AG09309 (cell line): Measurements from ENCODE around the gene MRPS16.

Experiments
- DNase-seq: peaks from one replicate; pipeline ENCODE4 v3.0.0-alpha.2; 2010; ENCODE audit warnings: low read depth
- H3K4me3 ChIP-seq: 2 replicates; pipeline ENCODE4 v1.5.1; 2011; ENCODE audit warnings: mild to moderate bottlenecking, low read depth, low read length, moderate library complexity; ENCODE audit not compliant: control insufficient read depth
- TF ChIP-seq, protein P1 (sequence below): IDR thresholded peaks from 2 replicates; pipeline ENCODE4 v1.5.1; 2011; ENCODE audit warnings: mild to moderate bottlenecking, low read depth, low read length, inconsistent platforms; ENCODE audit not compliant: insufficient read depth, control insufficient read depth; ENCODE audit errors: missing control alignments

MRPS16 gene

DNA sequence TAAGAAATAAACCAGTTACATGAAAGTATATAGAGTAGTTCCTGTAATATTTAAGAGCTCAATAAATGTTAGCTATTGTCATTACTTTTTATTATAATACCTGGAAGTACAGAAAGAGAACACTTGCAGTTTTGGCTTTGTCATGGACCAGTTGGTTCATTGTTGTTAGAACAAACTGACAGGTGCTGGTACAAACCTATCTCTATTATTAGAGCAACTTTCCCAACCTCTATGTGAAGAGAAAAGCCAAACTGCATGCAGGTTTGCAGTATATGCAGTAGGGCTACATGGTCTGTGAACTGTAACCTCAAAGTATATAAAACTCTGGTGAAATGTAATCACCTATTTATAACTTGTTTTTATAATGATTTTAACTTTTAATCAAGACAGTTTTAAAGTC is 25.8 kb downstream of the MRPS16 start:
- no peak overlapping the region for H3K4me3 ChIP-seq
- no peak for DNase-seq
- TF ChIP-seq, protein P1, sequence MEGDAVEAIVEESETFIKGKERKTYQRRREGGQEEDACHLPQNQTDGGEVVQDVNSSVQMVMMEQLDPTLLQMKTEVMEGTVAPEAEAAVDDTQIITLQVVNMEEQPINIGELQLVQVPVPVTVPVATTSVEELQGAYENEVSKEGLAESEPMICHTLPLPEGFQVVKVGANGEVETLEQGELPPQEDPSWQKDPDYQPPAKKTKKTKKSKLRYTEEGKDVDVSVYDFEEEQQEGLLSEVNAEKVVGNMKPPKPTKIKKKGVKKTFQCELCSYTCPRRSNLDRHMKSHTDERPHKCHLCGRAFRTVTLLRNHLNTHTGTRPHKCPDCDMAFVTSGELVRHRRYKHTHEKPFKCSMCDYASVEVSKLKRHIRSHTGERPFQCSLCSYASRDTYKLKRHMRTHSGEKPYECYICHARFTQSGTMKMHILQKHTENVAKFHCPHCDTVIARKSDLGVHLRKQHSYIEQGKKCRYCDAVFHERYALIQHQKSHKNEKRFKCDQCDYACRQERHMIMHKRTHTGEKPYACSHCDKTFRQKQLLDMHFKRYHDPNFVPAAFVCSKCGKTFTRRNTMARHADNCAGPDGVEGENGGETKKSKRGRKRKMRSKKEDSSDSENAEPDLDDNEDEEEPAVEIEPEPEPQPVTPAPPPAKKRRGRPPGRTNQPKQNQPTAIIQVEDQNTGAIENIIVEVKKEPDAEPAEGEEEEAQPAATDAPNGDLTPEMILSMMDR = no peak

- DNase-seq = no peak
- TF ChIP-seq, protein P1 = no peak
Measured at GRCh38 chr10:73225518-73225917, 26.9 kb downstream of the MRPS16 start.

GRCh38 chr10:73220989-73221388 is 31.5 kb downstream of the MRPS16 start:
- TF ChIP-seq, protein P1 = no peak
- DNase-seq = no peak
- H3K4me3 ChIP-seq = no peak overlapping the region

More at GRCh38 chr10:73225518-73225917, 26.9 kb downstream of the MRPS16 start:
- H3K4me3 ChIP-seq = no peak overlapping the region

DNA sequence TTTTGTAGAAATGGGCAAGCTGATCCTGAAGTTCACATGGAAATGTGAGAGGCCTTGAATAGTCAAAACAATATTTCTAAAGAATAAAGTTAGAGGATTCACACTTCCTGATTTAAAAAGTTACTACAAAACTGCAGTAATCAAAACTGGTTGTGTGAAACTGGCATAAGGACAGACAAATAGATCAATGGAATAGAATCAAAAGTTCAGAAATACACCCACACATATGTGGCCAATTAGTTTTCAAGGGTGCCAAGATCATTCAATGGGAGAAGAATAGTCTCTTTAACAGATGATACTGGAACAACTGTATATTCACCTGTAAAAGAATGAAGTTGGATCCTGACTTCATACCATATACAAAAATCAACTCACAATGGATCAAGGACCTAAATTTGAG is 33.1 kb downstream of the MRPS16 start:
- TF ChIP-seq, protein P1 = no peak
- no peak overlapping the region for H3K4me3 ChIP-seq
- no peak for DNase-seq

GRCh38 chr10:73218431-73219191 is 33.8 kb downstream of the MRPS16 start:
- TF ChIP-seq, protein P1 = peak; percentile 36
- DNase-seq = no peak
- H3K4me3 ChIP-seq = no peak overlapping the region

DNA sequence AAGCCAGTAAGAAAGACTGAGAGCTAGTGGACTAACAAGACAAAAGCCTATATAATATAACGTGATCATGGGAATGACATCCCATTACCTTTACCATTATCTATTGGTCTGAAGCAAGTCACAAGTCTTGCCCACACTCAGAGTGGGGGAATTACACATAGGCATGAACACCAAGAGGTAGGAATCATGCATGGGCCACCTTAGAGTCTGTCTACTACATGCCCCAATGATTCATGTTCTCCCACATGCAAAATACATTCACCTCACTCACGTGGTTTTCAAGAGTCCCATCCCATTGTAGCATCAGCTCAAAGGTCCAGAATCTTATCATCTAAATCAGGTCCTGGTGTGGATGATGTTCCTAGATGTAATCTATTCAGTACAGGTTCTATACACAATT is 34.8 kb downstream of the MRPS16 start:
- no peak for DNase-seq
- H3K4me3 ChIP-seq = no peak overlapping the region
- TF ChIP-seq, protein P1 = no peak
